ENCODE results near the gene DMD.

DMD gene

DNA sequence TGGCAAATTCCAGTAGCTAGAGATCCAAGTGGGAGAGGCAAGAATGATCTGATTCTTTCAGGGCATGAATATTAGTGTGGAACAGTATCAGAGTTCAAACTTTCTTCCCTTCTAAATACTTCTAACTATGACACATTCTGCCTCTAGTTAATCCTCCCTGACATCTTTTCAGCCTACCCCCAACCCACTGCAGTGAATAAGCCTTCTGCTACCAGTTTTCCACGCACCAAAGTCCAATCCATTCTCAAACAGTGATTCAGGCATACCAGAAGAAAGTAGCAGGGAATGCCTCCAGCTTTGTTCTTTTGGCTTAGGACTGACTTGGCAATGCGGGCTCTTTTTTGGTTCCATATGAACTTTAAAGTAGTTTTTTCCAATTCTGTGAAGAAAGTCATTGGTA lies 1984.1 kb downstream of the DMD start:
- no peak for DNase-seq (ENCODE audit: low read depth)

DNA sequence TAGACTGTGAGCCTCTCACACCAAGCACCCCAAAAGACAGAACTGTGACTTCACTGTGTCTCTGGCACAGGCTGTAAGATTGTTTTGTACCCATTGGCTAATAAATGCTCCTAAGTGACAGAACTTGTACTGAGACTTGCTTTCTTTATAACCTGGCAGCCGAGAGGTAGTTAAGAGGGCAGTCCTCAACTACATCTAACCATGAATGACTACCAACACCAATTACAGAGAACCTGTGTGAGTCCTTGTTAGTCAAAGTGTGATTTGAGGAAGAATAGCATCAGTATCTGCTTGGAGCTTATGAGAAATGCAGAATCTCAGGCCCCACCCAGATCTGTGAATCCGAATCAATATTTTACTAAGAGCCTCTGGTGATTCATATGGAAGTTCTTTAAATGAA lies 1985.5 kb downstream of the DMD start:
- no peak for DNase-seq (ENCODE audit: low read depth)

DNA sequence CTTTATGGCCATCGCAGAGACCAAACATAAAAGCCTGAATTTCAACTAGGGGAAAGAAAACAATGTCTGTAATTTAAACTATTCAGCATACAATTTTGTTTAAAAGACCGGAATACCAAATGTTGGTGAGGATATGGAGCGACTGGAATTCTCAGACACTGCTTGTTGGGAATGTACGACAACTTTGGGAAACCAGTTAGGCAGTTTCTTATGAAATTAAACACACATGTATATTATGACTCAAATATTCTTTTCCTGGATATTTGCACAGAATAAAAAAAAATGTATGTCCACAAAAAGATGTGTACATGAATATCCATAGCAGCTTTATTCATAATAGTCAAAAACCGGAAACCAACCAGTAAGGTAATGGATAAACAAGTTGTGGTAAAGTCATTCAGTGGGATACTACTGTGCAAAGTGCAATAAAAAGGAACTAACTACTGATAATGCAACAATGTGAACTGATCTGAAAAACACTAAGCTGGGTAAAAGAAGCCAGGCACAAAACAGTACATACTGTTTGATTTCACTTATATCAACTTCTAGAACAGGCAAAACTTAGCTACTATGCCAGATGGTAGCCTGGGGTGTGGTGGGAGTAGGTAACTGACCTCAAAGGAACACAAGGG lies 1986.9 kb downstream of the DMD start:
- no peak for DNase-seq (ENCODE audit: low read depth)

DNA sequence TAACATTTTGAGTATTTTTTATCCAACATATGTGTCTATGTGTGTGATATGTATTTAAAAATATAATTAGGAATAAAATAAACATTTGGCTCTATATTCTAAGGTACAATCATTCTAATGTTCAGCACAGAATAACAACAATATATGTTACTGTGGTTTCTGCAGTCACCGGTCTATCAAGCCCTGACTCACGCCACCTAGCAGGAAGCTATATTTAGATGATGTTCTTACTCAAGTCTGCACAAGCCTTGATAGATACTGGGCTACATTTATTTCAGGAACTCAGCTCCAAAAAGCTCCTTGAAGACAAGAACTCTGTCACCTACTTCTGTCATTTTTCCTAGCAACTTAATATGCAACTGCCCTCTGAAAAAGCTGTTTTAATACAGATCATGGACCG lies 1987.5 kb downstream of the DMD start:
- DNase-seq (ENCODE audit: low read depth), result no peak

DNA sequence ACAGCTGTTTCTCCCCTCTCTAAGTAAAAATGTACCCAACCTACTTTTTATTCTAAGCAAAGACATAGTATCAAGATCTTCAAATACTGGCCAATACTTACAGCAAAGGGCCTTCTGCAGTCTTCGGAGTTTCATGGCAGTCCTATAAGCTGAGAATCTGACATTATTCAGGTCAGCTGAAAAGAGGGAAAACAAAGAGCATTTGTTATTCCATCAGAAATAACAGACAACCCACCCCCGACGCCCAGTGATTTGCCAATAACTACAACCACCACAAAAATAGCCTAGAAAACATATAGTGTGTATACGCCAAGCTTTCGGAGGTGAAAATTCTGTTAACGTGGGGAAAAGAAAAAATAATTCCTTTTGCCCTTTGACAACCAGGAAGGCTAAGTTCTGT lies 1988.4 kb downstream of the DMD start:
- DNase-seq (ENCODE audit: low read depth), result no peak

DNA sequence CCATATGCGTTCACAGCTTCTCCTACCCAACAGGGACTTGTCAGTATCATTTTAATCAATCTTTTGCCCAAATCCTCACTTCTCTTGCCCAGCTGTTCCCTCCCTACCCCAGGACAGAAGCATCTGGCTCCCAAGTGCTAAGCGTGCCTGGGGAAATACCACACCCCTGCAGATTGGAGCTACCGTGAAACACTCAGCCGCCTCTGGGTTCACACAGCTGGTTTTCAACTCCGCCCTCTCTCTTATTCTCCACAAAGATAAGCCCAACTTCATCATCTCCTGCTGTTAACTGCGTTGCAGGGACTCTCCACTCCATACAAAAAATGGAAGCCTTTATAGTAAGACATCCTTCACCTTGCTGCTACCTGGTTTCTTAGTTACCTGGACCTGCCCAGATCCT lies 1992.2 kb downstream of the DMD start:
- no peak for DNase-seq (ENCODE audit: low read depth)

DNA sequence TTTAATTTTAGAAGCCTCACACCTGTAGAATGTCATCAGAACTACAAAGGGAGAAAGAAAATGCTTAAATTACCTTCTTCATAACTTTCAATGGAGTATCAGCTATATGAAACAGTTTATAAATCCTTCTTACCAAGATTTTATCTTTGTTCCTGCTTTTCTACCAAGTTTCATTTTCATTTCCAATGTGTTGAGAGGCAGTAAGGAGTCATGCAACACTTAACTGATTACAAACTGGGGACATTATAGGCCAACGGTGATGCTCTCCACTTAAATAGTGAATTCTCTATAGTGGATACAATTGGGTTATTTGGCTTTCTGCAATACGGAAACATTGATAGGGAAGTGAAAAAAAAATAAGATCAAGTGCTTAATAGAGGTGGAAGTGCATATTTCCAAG lies 1994.3 kb downstream of the DMD start:
- no peak for DNase-seq (ENCODE audit: low read depth)

DNA sequence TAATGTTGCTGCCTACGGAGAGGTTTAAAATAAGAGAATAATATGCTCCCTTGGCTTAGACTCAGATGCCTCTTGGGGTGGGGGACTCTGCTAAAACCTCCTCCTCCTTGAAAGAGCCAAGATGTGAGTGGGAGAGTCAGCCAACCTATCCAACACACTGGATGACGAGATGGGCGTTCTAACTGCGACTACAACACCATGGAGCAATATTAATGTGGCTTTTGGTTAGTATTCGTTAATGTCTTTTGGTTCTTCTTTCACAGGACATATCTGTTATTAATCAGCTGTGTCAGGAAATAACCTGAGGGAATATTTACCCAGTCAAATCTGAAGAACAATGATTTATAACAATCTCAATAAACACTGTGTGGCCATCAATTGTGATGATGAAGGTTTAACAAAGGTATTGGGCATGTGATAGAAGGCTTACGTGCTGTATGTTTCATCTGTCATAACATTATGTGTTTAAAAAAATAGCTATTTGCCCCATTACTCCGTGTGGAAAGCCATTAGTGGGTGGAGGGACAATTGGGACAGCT lies 1996.0 kb downstream of the DMD start:
- no peak for DNase-seq (ENCODE audit: low read depth)

DNA sequence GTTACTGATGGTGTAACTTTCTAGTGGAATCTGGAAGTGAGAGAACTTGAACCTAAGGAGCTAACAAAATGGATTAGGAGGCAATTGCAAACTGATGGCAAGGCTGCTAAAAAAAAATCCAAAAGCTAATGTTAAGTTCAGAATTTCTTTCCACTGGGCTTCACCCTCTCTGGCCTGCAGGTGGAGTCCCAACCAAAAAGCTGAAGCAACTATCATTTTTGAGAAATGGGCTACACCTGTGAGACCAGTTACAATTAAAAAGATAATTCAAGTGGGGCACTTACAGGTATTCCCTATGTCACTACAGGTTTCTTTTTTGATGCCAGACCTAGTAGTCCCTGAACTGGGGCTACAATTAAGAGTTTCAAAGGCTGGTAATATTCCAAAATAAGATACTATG lies 1997.4 kb downstream of the DMD start:
- no peak for DNase-seq (ENCODE audit: low read depth)

DNA sequence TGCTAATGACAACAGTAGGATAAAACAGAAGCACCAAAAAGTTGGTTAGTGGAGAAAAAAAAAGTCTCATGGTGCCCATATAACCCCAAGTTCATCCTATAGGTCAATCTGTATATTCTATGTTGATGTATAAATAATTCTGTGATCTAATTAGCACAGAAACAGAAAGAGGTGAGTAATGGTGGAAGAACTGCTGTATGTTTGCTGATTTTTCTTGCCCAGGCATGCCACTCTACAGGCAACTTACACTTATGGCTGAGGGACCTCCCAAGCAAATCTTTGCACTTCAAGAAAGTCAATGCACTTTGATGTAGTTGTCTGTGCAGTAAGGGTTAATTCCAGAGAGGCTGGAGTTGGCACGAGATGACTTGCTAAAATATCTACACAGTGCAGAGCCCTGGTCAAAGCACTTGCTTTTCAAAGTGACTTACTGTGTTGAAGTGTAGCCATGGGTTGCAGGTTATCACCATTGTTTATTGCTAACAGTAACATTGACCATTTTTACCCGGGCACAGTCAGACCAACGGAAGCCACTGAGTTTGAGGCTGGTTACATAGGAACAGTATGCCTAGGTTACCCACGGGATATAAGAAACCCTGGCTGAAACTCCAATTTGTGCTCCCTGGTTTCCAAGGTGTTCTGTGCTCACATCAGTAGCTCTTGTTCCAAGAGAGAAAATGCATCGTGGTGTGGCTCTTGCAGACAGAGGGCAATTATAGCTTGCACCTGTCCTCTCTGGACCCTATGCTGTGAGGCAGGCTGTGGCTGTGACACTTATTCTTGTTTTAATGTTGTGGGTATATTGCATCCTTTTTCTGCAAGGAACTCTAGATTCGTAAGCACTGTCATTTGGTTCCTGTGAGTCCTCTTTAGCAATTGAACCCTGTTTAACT lies 1998.2 kb downstream of the DMD start:
- DNase-seq (ENCODE audit: low read depth), result no peak

DNA sequence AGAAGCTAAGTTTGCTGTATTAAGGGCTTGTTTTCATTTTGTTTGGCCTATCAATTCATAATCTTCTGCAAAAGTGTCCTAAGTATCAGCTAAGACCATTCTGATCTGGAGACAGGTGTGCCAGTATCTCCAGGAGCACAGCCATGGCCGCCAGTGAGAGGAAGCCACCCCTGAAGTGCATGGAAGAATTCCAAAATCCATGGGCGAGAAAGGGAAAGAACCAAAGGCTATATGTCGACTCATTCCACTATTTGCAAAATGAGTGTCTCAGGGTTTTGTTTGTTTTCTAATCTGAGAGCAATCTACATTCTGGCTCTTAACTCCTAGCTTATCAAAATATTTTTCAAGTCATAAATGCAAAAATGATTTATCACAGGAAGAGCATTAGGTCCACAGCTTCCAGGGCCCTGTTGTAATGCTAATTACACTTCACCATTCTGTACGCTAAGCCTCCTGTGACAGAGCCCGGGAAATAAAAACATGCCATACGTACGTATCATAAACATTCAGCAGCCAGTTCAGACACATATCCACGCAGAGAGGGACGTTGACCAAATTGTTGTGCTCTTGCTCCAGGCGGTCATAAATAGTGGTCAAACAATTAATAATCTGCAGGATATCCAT lies 2002.2 kb downstream of the DMD start:
- DNase-seq (ENCODE audit: low read depth), result no peak

DNA sequence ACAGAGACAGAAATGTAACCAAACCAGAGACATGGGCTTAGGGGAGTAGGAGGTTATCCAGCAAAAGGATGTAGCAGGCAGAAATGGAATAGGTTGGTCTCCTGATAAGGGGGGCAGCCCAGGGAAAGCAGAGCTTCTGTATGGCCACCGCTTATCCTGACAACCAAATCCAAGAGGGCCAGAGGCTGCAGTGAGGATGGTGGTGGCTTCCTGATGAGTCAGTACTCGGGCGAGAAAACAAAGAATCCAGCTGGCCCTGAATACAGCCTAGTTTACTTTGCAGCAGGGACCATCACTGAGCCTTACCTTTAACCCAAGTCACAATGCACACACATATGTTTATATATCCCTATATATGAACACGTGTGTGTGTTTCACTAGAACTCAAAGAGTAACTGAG lies 2009.8 kb downstream of the DMD start:
- no peak for DNase-seq (ENCODE audit: low read depth)

DNA sequence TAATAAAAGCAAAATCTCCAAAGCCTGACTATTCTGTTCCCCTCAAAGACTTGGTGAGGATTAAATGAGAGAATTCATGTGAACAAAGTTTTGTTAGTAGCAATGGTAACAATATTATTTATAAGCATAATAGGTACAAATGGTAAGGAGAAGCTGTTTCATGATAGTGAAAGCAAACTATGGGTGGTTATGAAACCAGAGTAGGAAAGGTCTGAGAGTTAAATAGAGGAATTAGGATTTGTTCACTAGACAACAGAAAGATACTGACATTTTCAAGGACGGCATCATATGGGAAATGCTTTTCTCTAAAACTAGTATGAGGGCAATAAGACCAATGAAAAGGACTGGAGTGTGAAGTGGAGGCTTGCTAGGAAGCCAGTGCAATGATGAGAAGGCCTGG lies 2010.9 kb downstream of the DMD start:
- DNase-seq (ENCODE audit: low read depth), result no peak

DNA sequence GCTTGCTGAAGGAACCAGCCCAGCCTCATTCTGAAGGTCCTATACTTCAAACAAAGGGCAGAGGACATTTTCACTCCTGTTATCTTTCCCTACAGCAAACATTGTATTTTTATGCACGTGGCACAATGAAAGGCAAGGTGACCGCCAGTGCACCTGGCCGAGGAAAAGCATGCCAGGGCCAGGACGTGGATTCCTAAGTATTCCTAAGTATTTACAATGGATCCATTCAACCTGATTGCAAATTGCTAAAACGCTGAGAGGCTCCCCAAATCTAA lies 2011.6 kb downstream of the DMD start:
- no peak for DNase-seq (ENCODE audit: low read depth)

DNA sequence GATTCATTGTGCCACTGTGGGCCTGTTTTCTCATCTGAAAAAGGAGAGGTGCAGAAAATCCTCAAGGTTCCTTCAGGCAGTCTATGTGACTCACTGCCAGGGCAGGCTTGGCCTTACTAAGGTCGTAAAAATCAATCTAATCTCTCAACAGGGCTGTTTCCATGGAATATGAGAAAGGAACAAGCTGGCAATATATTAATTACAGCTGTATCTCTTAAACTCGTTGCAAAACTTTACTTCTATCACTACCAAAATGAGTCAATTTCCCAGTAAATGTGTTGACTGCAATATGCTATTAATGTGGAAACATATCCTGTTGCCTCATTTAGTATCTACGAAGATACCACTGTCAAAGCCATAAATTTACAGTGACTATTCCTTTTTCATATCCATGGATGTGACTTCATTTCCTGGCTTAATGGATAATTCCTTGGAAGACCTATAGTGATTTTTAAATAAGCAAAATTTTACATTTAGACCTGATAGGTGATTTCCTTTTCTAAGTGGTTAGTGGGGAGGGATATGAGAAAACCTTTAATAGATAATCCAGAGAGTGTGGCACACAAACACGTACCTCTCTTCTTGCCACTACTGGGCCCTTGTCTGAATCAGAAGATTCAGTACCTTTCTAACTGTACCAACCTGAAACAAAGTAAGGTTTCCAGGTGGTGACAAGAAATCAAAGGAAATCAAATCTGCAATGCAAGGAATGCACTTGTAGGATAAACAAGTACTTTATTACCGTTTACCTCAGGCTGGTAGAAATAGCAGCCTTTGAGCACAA lies 2012.1 kb downstream of the DMD start:
- no peak for DNase-seq (ENCODE audit: low read depth)

DNA sequence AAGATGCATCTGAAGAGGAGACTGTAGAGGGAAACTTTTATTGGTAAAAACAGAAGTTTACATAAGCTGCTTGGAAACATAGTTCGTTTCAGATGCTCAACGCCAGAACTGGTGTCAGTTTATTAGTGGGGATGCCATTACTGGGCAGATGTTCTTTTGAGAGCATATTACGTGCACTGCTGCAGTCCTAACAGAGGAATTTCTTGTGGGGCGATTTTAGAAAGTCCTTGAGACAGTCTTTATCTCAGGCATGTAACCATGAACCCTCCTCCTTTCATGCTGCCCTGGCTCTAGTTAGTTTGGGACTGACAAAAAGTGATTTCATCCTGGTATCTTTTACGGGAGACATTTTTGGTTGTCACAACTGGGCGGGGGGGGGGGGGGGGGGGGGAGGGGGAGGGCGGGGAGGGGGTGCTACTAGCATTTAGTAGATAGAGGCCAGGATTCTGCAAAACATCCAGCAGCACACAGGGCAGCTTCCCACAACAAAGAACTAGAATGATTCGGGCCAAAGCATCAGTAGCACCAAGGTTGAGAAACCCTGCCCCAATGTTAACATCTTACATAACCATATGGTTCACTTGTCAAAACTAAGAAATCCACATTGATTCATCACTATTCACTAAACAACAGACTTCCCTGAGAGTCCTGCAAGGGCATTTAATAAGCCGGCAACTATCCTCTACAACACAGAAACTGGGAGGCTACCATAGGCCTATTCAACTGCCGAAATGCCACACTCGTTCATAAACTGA lies 2021.0 kb downstream of the DMD start:
- no peak for DNase-seq (ENCODE audit: low read depth)

DNA sequence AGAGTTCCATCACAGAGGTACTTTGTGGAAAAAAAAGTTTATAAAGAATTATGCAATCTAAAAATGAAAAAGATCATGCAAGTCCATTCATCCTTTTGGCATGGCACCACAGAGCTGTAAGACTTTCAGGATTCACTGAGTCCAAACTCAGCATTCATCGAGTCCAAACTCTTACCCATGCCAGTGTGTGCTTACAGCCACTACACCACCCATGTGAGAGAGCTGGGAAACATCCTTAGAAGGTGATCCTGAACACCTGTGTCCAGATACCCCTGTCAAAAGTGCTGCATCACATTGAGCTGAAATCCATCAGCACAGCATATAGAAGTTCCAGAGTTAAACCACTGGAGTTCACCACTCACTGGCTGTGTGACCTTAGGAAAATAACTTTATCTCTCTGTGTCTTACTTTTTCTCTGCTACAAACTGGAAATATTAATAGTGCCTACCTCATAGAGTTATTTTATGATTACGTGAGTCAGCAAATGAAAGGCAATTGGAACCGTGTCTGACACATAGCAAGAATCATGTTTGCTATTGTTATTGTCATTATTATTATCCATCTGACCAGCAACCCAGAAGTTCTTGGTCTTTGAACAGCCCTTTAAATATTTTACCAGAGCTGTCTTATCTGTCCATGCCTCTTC lies 2024.5 kb downstream of the DMD start:
- DNase-seq (ENCODE audit: low read depth), result no peak

DNA sequence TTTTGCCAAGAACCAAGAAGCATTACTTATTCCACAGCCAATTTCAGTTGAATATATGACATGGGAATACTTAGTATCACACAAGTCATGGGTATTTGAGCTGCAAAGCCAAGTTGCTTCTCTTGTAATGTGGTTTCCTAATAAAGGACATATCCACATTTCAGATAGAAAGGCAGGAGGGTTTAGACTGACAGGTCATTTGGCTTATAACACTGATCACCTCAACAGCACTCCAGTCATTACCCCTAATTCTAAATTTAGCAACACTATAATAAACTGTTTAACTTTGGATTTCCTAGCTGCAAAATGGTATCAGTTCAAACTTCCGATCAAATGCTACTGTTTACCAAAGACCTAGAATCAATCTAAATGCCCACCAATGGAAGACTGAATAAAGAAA lies 2025.5 kb downstream of the DMD start:
- no peak for DNase-seq (ENCODE audit: low read depth)

DNA sequence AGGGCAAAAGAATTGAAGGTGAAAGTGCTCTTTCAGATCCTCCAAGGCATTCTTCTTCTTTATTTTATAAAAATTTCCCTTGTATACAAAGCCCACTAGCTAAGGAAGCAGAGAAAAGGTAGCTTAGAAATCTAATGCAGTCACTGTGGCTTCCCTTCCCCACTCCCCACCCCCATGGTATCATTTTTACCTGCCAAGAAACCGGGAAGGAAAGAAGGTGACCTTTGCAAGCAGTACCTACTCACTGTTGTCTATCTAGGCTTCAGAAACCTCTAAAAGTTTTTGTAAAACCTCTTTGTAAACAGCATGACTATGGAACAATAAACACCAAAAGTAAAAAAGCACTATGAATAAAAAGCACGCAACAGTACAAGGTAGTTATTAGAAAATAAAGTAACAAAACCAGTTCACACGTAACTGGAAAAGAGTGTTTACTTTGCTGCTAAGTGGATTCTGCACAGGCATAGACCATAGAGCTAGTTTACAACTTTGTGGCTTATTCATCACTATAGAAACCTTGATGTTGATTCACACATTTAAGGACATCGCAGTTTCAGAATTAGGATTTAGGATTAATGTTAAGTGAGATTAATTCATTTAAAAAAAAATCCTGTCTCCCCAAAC lies 2029.9 kb downstream of the DMD start:
- no peak for DNase-seq (ENCODE audit: low read depth)

DNA sequence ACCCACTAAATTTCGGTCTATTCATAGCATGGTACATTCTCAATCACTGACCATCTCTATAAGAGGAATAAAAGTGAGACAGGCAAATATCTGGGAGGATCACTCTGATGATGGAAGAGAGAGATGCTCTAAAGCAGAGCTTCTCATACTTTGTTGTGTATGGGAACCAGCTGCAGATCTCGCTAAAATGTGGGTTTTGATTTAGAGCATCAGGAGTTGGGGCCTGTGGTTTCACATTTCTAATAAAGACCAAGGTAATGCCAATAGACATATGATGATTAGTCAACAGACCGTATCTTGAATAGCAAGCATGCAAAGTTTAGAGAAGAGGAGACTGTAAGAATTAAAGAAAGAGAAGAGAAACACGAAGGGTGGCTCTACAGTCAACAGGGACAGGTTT lies 2032.1 kb downstream of the DMD start:
- DNase-seq (ENCODE audit: low read depth), result no peak

DNA sequence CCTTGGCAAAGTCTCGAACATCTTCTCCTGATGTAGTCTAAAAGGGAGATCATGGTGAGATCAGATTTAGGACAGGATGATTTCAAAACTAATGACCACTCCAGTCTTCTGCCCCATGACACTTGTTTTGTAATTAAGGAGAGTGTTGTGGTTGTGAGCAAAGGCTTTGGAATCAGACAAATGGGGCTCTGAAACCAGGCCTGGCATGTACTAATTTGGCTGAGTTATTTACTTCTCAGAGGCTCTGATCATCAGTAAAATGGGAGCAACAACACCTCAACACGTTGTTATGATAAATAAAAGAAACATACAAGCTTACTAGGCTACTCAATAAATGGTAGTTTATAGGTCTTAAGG lies 2032.6 kb downstream of the DMD start:
- no peak for DNase-seq (ENCODE audit: low read depth)

Measured in CMK (cell line).